ENCODE results near the gene FAM76B. TPM values are rescaled to one million over a fixed set of nuclear protein-coding genes. Genes with fewer than 3 reads are reported as not detected.

FAM76B gene
- total and polyA plus RNA-seq, 2 of the 13 experiments (the other 11 are each of a cell fraction or from before 2014, with no cell fraction given), result 20.2 to 24.2 TPM

- TF ChIP-seq, protein P1, sequence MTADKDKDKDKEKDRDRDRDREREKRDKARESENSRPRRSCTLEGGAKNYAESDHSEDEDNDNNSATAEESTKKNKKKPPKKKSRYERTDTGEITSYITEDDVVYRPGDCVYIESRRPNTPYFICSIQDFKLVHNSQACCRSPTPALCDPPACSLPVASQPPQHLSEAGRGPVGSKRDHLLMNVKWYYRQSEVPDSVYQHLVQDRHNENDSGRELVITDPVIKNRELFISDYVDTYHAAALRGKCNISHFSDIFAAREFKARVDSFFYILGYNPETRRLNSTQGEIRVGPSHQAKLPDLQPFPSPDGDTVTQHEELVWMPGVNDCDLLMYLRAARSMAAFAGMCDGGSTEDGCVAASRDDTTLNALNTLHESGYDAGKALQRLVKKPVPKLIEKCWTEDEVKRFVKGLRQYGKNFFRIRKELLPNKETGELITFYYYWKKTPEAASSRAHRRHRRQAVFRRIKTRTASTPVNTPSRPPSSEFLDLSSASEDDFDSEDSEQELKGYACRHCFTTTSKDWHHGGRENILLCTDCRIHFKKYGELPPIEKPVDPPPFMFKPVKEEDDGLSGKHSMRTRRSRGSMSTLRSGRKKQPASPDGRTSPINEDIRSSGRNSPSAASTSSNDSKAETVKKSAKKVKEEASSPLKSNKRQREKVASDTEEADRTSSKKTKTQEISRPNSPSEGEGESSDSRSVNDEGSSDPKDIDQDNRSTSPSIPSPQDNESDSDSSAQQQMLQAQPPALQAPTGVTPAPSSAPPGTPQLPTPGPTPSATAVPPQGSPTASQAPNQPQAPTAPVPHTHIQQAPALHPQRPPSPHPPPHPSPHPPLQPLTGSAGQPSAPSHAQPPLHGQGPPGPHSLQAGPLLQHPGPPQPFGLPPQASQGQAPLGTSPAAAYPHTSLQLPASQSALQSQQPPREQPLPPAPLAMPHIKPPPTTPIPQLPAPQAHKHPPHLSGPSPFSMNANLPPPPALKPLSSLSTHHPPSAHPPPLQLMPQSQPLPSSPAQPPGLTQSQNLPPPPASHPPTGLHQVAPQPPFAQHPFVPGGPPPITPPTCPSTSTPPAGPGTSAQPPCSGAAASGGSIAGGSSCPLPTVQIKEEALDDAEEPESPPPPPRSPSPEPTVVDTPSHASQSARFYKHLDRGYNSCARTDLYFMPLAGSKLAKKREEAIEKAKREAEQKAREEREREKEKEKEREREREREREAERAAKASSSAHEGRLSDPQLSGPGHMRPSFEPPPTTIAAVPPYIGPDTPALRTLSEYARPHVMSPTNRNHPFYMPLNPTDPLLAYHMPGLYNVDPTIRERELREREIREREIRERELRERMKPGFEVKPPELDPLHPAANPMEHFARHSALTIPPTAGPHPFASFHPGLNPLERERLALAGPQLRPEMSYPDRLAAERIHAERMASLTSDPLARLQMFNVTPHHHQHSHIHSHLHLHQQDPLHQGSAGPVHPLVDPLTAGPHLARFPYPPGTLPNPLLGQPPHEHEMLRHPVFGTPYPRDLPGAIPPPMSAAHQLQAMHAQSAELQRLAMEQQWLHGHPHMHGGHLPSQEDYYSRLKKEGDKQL (CRISPR knock-in tag; IDR thresholded peaks at IDR 0.05; ENCODE audit: low read depth), result no peak
- TF ChIP-seq CCDC6 (CRISPR knock-in tag; IDR thresholded peaks at IDR 0.05) (peak; percentile 88), NFKB2 (CRISPR knock-in tag; IDR thresholded peaks at IDR 0.05; ENCODE audit: borderline replicate concordance) (peak; percentile 63; the same call in 1 of the 2 replicates), HIVEP1 (CRISPR knock-in tag; IDR thresholded peaks at IDR 0.05) (peak; percentile 67; the same call in 1 of the 2 replicates), MLXIP (CRISPR knock-in tag; IDR thresholded peaks at IDR 0.05; ENCODE audit: borderline replicate concordance) (no peak), GZF1 (CRISPR knock-in tag; IDR thresholded peaks at IDR 0.05) (no peak), ARHGAP35 (CRISPR knock-in tag; IDR thresholded peaks at IDR 0.05; ENCODE audit: borderline replicate concordance) (peak; percentile 93), MAF1 (CRISPR knock-in tag; IDR thresholded peaks at IDR 0.05; ENCODE audit: borderline replicate concordance) (no peak), NRL (CRISPR knock-in tag; IDR thresholded peaks at IDR 0.05; ENCODE audit: borderline replicate concordance) (peak; percentile 80), RAD21 (CRISPR knock-in tag; IDR thresholded peaks at IDR 0.05) (peak; percentile 27; the same call in 1 of the 2 replicates), CBFB (CRISPR knock-in tag; IDR thresholded peaks at IDR 0.05) (peak; percentile 89), FOXJ3 (CRISPR knock-in tag; IDR thresholded peaks at IDR 0.05; ENCODE audit: borderline replicate concordance) (0 out of 2 replicates have a peak, but pooled peaks have one; percentile 52), PHB2 (IDR thresholded peaks at IDR 0.05; ENCODE audit: partially characterized antibody) (no peak), CHD4 (IDR thresholded peaks at IDR 0.05; ENCODE audit: borderline replicate concordance, low read length) (no peak), FOXK2 (IDR thresholded peaks at IDR 0.05) (0 out of 2 replicates have a peak, but pooled peaks have one; percentile 38), ZKSCAN1 (IDR thresholded peaks at IDR 0.05; ENCODE audit: low read length) (no peak)
- TF ChIP-seq, protein P2, sequence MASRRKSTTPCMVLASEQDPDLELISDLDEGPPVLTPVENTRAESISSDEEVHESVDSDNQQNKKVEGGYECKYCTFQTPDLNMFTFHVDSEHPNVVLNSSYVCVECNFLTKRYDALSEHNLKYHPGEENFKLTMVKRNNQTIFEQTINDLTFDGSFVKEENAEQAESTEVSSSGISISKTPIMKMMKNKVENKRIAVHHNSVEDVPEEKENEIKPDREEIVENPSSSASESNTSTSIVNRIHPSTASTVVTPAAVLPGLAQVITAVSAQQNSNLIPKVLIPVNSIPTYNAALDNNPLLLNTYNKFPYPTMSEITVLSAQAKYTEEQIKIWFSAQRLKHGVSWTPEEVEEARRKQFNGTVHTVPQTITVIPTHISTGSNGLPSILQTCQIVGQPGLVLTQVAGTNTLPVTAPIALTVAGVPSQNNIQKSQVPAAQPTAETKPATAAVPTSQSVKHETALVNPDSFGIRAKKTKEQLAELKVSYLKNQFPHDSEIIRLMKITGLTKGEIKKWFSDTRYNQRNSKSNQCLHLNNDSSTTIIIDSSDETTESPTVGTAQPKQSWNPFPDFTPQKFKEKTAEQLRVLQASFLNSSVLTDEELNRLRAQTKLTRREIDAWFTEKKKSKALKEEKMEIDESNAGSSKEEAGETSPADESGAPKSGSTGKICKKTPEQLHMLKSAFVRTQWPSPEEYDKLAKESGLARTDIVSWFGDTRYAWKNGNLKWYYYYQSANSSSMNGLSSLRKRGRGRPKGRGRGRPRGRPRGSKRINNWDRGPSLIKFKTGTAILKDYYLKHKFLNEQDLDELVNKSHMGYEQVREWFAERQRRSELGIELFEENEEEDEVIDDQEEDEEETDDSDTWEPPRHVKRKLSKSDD (CRISPR knock-in tag; IDR thresholded peaks at IDR 0.05; ENCODE audit: low read depth), result peak; percentile 62; the same call in 1 of the 2 replicates
- TF ChIP-seq, protein P3, sequence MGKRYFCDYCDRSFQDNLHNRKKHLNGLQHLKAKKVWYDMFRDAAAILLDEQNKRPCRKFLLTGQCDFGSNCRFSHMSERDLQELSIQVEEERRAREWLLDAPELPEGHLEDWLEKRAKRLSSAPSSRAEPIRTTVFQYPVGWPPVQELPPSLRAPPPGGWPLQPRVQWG (CRISPR knock-in tag; IDR thresholded peaks at IDR 0.05; ENCODE audit: borderline replicate concordance, low read depth), result no peak
Measured at GRCh38 chr11:95789506-95790122, at the start of gene FAM76B (continued).
